SHP77 (cell line): ENCODE measurements around the gene FAM9C.
"Not testable (repeated sequence)": the region's sequence is repeated elsewhere in the genome, so short reads cannot be mapped to it uniquely, and the experiment has no call there.

ENCODE experiments used
- DNase-seq, 2 experiments: peaks; one replicate each; lab custom pipeline; 2025; lab: John Stamatoyannopoulos, UW

FAM9C gene

GRCh38 chrX:13076176-13076961, 31.9 kb upstream of the FAM9C start:
- no peak for DNase-seq

- no peak for DNase-seq
Measured at GRCh38 chrX:13074297-13075262, 30.2 kb upstream of the FAM9C start.

- DNase-seq, result no peak
Measured at GRCh38 chrX:13069771-13070416, 25.5 kb upstream of the FAM9C start.

DNA sequence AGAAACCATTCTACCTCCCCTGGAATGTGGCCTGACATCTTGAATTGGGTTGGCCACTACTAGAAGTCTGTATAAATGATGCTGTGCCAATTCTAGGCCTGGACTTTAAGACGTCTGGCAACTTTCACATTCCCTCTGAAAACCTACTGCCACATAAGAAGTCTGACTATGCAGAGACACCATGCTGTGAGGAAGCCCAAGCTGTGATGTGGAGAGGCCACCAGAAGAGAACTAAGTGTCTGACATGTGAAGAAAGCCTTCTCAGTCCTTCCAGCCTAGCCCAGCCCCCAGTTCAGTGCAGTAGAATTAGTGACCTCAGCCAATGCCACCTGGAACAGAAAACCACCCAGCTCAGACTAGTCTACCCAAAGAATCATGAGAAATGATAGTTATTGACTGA, 24.2 kb upstream of the FAM9C start:
- no peak for DNase-seq

DNA sequence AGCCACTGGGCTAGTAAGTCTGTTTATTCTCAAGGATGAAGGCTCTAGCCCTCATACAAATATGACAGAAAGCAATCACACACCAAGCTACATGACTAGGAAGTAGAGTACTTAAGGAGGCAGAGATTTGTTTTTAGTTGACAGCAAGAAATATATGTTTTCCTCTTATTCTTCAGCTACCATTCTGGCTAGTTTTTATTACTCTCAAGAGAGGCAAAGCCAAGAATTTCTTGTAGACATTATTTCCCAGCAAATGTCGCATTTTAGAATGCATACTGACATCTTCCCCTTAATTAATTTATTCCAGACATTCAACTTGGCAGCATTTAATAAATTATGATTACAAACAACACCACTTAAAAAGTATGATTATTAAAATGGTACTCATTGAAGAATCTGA, 23.4 kb upstream of the FAM9C start:
- no peak for DNase-seq

- DNase-seq, result no peak
Measured at GRCh38 chrX:13066391-13066790, 22.0 kb upstream of the FAM9C start.

DNA sequence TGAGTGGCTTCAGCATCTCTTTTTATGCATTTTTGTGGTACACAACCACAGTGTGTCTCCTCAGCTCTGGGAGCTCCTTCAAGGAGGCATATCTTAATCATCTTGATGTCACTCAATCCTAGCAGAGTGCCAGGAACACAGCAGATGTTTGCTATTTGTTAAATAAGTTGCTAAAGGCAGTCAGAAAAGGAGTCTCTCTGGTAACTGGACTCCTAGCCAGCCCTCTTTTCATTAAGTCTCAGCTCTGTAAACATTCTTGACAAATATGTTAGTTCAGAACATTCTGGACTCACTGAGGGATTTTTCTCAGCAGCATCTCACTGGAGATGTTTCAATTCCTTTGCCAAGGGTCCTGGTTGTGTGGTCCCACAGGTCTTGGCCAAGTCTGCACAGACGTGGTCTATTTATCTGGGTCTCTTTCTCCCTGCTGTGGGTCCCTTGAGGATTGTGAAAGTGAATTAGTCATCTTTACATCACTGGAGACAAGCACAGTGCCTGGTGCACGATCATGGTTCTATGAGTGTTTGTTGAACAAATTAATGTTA, 20.3 kb upstream of the FAM9C start:
- no peak for DNase-seq

GRCh38 chrX:13063124-13063523, 18.7 kb upstream of the FAM9C start:
- DNase-seq, result not testable (repeated sequence)

DNA sequence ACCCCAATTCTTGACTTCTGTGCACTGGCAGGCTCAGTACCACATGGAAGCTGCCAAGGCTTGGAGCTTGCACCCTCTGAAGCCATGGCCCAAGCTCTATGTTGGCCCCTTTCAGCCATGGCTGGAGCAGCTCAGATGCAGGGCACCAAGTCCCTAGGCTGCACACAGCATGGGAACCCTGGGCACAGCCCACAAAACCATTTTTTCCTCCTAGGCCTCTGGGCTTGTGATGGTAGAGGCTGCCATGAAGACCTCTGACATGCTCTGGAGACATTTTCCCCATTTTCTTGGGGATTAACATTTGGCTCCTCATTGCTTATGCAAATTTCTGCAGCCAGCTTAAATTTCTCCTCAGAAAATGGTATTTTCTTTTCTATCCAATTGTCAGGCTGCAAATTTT, 17.9 kb upstream of the FAM9C start:
- not testable (repeated sequence) for DNase-seq

DNA sequence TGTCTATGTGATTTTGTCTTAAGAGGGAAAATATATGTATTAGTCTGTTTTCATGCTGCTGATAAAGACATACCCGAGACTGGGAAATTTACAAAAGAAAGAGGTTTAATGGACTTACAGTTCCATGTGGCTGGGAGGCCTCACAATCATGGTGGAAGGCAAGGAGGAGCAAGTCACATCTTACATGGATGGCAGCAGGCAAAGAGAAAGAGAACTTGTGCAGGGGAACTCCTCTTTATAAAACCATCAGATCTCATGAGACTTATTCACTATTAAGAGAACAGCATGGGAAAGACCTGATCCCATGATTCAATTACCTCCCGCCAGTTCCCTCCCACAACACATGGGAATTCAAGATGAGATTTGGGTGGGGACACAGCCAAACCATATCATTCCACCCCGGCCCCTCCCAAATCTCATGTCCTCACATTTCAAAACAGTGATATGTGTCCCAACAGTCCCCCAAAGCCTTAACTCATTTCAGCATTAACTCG, 16.8 kb upstream of the FAM9C start:
- not testable (repeated sequence) for DNase-seq

DNA sequence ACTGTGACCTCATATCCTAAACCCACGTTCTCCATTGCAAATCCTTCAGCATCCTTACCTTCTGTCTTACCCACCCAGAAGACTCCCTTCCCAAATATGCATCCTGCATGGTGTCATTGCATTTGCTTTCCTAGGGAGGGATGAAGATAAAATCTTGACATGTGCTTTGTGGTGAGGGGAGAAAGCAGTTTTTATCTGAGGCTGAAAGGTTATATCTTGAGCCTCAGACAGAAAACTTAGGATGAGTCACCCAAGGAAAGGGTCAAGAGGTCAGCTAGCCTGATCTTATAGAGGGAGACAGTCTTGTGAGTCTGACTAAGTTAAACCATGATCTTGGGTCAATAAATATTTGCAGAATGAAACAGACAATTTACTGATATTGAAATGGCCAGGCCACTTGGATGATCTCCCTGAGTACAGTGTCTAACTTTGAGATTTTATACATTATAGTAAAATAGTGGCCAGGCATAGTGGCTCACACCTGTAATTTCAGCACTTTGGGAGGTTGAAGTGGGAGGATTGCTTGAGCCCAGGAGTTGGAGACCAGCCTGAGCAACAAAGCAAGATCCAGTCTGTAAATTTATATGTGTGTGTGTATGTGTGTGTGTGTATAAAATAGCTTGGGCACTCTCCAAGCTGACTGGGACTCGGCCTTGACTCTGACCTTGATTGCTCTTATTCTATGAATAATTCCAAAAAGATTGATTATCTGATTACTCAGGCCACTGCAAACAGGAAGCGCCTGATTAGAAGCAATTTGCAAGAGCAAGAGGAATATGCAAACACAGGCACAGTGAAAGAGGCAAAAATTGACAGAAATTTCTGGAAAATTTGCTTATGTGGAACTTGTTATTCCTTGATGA, 15.4 kb upstream of the FAM9C start:
- no peak for DNase-seq

DNA sequence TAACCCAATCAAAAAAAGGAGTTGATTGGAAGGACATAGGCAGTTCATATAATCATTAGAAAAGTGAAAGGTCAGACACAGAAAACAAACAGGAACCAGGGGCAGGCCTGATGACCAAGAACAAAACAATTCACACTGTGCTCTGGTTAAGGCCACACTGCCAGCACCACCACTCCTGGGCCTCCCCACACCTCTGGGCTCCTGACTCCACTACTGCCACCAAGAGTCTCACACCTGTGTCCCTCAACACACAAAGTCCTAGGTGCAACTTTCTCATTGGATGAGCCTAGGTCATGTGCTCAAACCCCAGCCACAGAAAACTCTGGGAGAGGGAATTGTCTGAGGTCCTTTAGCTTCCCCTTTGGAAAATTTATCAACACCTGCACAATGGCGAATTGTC, 11.1 kb upstream of the FAM9C start:
- no peak for DNase-seq

GRCh38 chrX:13053171-13053570, 8.8 kb upstream of the FAM9C start:
- DNase-seq, result no peak

DNA sequence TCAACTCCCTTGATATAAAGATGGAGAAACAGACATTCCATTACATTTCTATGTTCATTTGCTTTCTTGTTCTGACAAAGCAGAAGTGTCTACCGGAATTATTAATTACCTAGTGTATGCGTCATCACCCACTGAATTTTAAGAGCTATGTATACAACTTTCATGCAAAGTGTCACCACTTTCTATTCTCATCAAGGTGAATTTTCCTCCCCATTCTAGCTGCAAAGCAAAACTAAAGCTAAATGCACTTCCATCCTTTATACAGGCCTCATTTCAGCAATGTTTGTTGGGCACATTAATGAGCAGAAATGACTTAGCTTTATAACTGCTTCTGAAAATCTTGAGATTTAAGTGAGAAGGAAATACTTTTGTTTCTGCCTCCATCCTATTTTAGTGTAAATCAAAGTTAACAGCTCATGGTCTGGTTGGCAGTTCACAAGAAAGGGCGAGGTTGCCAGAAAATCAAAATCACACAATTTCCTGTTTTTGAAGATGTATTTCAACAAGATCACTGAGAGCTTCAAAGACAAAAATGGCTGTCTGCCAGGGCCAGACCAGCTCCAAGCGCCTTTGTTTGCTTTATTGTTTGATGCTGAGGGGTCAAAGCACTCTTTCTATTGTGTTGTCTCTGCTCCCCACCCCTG, 7.2 kb upstream of the FAM9C start:
- DNase-seq, result no peak

- no peak for DNase-seq
Measured at GRCh38 chrX:13051167-13051528, 6.7 kb upstream of the FAM9C start.

DNA sequence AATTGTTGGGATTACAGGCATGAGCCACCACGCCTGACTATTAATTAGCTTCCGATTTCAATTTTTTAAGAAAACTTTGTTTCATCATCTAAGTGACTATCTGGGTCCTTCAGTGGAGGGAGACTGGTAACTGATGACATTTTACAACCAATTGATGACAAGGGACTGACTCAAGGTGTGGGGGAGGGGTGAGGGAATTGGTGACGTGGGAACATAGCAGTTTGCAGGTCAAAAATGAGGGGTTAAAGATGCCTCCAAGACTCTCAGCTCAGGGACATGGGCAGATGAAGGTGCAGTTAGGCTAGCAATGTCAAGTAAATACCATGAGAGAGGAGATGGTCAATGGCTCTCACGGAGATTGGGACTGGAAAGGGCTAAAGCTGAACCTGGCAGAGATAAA, 5.7 kb upstream of the FAM9C start:
- DNase-seq, result no peak

GRCh38 chrX:13048280-13048679, 3.9 kb upstream of the FAM9C start:
- peak in 1 of 2 experiments; percentile 1 for DNase-seq

DNA sequence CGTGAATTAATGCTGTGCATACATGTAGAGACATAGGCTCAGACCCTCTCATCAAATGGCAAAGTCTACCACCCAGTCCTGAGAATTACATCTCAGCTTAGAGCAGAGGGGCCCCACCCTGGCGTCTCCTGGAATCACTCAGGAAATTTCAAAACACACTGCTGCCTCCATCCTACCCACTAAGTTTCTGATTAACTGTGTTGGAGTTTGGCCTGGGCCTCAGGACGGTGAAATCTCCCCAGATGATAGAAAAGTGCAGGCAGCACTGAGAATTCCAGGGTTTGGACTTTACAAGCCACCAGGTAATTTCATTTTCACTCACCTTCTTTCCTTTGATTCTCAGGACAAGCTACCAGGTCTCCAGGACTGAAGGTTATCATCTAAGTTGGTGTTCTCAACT, 3.3 kb upstream of the FAM9C start:
- no peak for DNase-seq

DNA sequence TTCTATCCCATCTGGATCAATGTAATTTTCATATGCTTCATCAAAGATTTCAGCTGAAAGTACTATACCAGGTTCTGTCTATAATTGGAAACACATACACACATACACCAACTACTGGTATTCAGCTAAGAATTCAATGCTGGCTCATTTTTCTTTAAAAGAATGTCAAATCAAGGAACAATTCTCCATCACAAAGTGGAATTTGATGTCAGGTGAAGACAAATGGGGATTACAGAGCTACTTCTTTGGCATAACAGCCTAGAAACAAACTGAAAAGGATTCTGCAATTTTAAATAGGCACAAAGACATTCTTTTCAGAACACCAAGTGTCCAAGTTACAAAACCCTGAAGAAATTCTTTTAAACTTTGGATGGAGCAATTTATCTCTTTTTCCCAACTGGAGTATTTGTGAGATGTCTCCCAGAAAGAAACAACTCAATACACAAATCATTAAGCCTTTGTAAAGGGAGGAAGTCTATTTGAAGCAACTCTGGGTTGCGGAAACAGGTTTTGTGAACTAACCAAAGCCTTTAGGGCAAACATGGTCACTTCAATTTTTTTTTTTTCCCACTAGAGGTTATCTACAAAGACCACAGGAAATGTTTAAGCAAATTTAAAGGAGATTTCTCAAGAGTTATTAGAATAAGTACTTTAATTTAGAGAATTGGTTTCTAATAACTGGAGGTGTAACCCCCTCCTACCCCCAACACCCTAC, 1.9 kb upstream of the FAM9C start:
- no peak for DNase-seq

DNA sequence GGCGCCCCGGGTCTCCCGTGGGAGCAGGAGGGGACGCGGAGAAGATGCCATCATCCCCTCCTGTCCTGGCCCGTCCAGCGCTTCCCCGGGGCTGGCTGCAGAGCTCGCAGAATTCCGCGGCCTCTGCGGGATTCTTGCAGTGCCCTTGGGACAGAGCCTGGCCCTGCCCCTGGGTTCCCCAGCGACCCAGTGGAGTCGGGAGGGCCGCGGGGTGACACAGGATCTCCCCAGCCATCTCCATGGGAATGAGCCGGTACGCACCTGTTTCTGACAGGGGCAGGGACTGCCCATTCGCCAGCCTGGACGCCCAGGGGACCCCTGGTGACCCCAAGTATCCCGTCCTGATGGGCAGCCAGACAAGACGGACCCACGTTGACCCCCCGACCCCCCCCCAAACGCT, 482 bp downstream of the FAM9C start:
- DNase-seq, result no peak
